ENCODE data around the gene SLC4A1AP.

SLC4A1AP gene

DNA sequence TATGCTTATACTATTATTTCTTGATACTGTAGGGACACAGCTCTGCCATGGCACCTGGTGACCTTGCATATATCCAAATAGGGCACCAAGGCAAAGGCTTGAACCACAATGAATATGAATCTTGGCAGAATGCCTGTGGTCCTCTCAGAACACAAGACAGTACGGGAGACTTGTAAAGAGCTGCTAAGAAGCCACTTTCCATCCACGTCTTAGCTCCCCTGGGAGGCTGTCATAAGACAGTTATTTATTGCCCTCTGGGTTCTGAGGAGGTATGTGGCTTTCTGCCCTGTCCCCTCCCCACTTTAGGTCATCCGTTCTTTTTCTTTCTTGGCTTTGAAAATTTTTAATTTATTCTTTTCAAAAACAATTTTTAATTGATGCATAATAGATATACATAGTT is 78.0 kb downstream of the SLC4A1AP start:
- TF ChIP-seq, protein P1, sequence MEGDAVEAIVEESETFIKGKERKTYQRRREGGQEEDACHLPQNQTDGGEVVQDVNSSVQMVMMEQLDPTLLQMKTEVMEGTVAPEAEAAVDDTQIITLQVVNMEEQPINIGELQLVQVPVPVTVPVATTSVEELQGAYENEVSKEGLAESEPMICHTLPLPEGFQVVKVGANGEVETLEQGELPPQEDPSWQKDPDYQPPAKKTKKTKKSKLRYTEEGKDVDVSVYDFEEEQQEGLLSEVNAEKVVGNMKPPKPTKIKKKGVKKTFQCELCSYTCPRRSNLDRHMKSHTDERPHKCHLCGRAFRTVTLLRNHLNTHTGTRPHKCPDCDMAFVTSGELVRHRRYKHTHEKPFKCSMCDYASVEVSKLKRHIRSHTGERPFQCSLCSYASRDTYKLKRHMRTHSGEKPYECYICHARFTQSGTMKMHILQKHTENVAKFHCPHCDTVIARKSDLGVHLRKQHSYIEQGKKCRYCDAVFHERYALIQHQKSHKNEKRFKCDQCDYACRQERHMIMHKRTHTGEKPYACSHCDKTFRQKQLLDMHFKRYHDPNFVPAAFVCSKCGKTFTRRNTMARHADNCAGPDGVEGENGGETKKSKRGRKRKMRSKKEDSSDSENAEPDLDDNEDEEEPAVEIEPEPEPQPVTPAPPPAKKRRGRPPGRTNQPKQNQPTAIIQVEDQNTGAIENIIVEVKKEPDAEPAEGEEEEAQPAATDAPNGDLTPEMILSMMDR (IDR thresholded peaks at IDR 0.05; ENCODE audit: insufficient read depth, low read length, poor library complexity, severe bottlenecking), result no peak
- Histone ChIP-seq H4K20me1 (ENCODE audit: low read depth, low read length) (no peaks in the 10 kb centered on the region), H3K79me2 (ENCODE audit: insufficient read depth, low read length) (no peaks in the 10 kb centered on the region), H3K27ac (ENCODE audit: low read depth, low read length) (no peak overlapping the region), H3K9ac (ENCODE audit: low read length) (no peak overlapping the region), H2AFZ (ENCODE audit: low read depth, low read length, severe bottlenecking) (no peak overlapping the region), H3K4me2 (ENCODE audit: low read depth, low read length, poor library complexity, severe bottlenecking) (no peak overlapping the region), H3K36me3 (ENCODE audit: low read length) (no peaks in the 10 kb centered on the region), H3K9me2 (replicated peaks; ENCODE audit: insufficient read depth, low read length) (no peaks in the 10 kb centered on the region), H3K9me3 (ENCODE audit: insufficient read depth, low read length) (no peaks in the 10 kb centered on the region), H3K4me3 (ENCODE audit: insufficient read depth, low read length, poor library complexity, severe bottlenecking) (no peak overlapping the region), H3K27me3 (ENCODE audit: low read length) (no peaks in the 10 kb centered on the region), H3F3A (ENCODE audit: insufficient read depth) (no peaks in the 10 kb centered on the region)

DNA sequence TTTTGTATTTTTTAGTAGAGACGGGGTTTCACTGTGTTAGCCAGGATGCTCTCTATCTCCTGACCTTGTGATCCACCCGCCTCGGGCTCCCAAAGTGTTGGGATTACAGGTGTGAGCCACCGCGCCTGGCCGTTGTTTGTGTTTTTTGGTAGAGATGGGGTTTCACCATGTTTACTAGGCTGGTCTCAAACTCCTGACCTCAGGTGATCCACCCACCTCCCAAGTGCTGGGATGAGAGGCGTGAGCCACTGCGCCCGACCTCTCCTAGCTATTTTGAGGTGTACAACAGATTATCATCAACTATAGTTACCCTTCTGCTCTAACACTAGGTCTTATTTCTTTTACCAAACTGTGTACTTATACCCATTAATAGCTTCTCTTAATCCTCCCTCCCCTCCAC is 78.9 kb downstream of the SLC4A1AP start:
- no peaks in the 10 kb centered on the region for H4K20me1 ChIP-seq (ENCODE audit: low read depth, low read length)
- TF ChIP-seq EZH2phosphoT487 (conservative IDR thresholded peaks at IDR 0.05; ENCODE audit: low read length), result no peak
- TF ChIP-seq, protein P1 (IDR thresholded peaks at IDR 0.05; ENCODE audit: insufficient read depth, low read length, poor library complexity, severe bottlenecking), result no peak
- no peaks in the 10 kb centered on the region for H3F3A ChIP-seq (ENCODE audit: insufficient read depth)
- H3K9me3 ChIP-seq (ENCODE audit: insufficient read depth, low read length), result no peaks in the 10 kb centered on the region
- no peak overlapping the region for H3K4me3 ChIP-seq (ENCODE audit: insufficient read depth, low read length, poor library complexity, severe bottlenecking)
- no peak overlapping the region for H3K9ac ChIP-seq (ENCODE audit: low read length)
- H3K36me3 ChIP-seq (ENCODE audit: low read length), result no peaks in the 10 kb centered on the region
- H3K9me2 ChIP-seq (replicated peaks; ENCODE audit: insufficient read depth, low read length), result no peaks in the 10 kb centered on the region
- no peak overlapping the region for H2AFZ ChIP-seq (ENCODE audit: low read depth, low read length, severe bottlenecking)
- H3K27ac ChIP-seq (ENCODE audit: low read depth, low read length), result no peak overlapping the region
- H3K27me3 ChIP-seq (ENCODE audit: low read length), result no peaks in the 10 kb centered on the region
- H3K4me2 ChIP-seq (ENCODE audit: low read depth, low read length, poor library complexity, severe bottlenecking), result no peak overlapping the region
- H3K79me2 ChIP-seq (ENCODE audit: insufficient read depth, low read length), result no peaks in the 10 kb centered on the region
